GM23248 (cell line): ENCODE measurements around the gene PLA2G4F. TPM values are rescaled to one million over a fixed set of nuclear protein-coding genes. Genes with fewer than 3 reads are reported as not detected.

ENCODE experiments used
- DNase-seq: peaks from one replicate; pipeline ENCODE4 v3.0.0-alpha.2; 2015
- H2AFZ ChIP-seq: fragments of 200-600 bp; sonication (generic); 2 replicates; pipeline ENCODE4 v1.6.1; 2016; ENCODE audit warnings: antibody characterized with exemption
- H3F3A ChIP-seq: fragments of 200-600 bp; sonication (generic); 2 replicates; pipeline ENCODE4 v1.6.1; 2016; ENCODE audit warnings: mild to moderate bottlenecking, antibody characterized with exemption, mixed run types; ENCODE audit not compliant: insufficient read depth
- H3K27ac ChIP-seq: fragments of 200-600 bp; sonication (generic); 2 replicates; pipeline ENCODE4 v1.5.1; 2016; ENCODE audit warnings: mild to moderate bottlenecking
- H3K27me3 ChIP-seq: fragments of 200-600 bp; sonication (generic); replicated peaks from 2 replicates; pipeline ENCODE4 v1.6.1; 2016; ENCODE audit warnings: mild to moderate bottlenecking; ENCODE audit not compliant: insufficient read depth
- H3K36me3 ChIP-seq: fragments of 200-600 bp; sonication (generic); 2 replicates; pipeline ENCODE4 v1.6.1; 2016; ENCODE audit warnings: low read depth, mild to moderate bottlenecking
- H3K4me1 ChIP-seq: fragments of 200-600 bp; sonication (generic); 2 replicates; pipeline ENCODE4 v1.6.1; 2016; ENCODE audit warnings: mild to moderate bottlenecking; ENCODE audit not compliant: insufficient read depth
- H3K4me2 ChIP-seq: fragments of 200-600 bp; sonication (generic); one replicate; pipeline ENCODE4 v1.6.1; 2016; ENCODE audit warnings: mild to moderate bottlenecking; ENCODE audit not compliant: unreplicated experiment
- H3K4me3 ChIP-seq: fragments of 200-600 bp; sonication (generic); 2 replicates; pipeline ENCODE4 v1.5.1; 2016; ENCODE audit warnings: mild to moderate bottlenecking
- H3K79me2 ChIP-seq: fragments of 200-600 bp; sonication (generic); 2 replicates; pipeline ENCODE4 v1.6.1; 2016; ENCODE audit warnings: mild to moderate bottlenecking; ENCODE audit not compliant: insufficient read depth
- H3K9ac ChIP-seq: fragments of 200-600 bp; sonication (generic); 2 replicates; pipeline ENCODE4 v1.6.1; 2016; ENCODE audit warnings: mild to moderate bottlenecking
- H3K9me2 ChIP-seq: fragments of 200-600 bp; sonication (generic); 2 replicates; pipeline ENCODE4 v1.6.1; 2016; ENCODE audit warnings: mixed run types, mild to moderate bottlenecking, moderate library complexity; ENCODE audit not compliant: insufficient read depth
- H3K9me3 ChIP-seq: fragments of 200-600 bp; sonication (generic); one replicate; pipeline ENCODE4 v1.6.1; 2017; ENCODE audit warnings: low read depth
- H4K20me1 ChIP-seq: fragments of 200-600 bp; sonication (generic); 2 replicates; pipeline ENCODE4 v1.6.0; 2016; ENCODE audit not compliant: insufficient read depth
- EZH2 ChIP-seq: fragments of 200-600 bp; sonication (generic); IDR thresholded peaks from 2 replicates; pipeline ENCODE4 v1.6.1; 2018; ENCODE audit warnings: antibody characterized with exemption, mild to moderate bottlenecking; ENCODE audit not compliant: insufficient read depth, poor library complexity, severe bottlenecking
- EZH2phosphoT487 ChIP-seq: fragments of 200-600 bp; sonication (generic); IDR thresholded peaks from 2 replicates; pipeline ENCODE4 v1.6.1; 2018; ENCODE audit warnings: antibody characterized with exemption, moderate library complexity, mild to moderate bottlenecking, low read depth; ENCODE audit not compliant: insufficient read depth
- WGBS, 2 experiments: methylation state at CpG; one replicate each; pipeline ENCODE4 v1.1.6; 2015 to 2017; ENCODE audit warnings: low lambda C conversion rate in 2 of 2, low coverage in 1 of 2; ENCODE audit errors: missing lambda C conversion rate in 2 of 2; 5-methylcytosine and 5-hydroxymethylcytosine counted together
- in situ Hi-C: fragments of 300-500 bp; cut with MboI; formaldehyde crosslinking; loops from 2 replicates; pipeline ENCODE4 v1.15.0; 2020
- microRNA counts: library from miRNA; unstranded; fragments of <30 nt; microRNA quantifications from one replicate; lab custom pipeline; 2016
- microRNA-seq: library from miRNA; unstranded; fragments of <30 nt; microRNA quantifications from one replicate; pipeline ENCODE4, GENCODE V29; 2016; ENCODE audit warnings: borderline number of aligned reads
- polyA plus RNA-seq: library from polyadenylated mRNA; unstranded; fragments of >200 nt; fragmentation: Nextera tagmentation; extraction: Ambion mirVana; gene quantifications from 2 replicates; pipeline ENCODE4 v1.2.1, GENCODE V29; 2016
- small RNA-seq: library from RNA; depleted of rRNA; stranded (forward); fragments of <200 nt; gene quantifications from one replicate; pipeline ENCODE3, GENCODE V24; 2014; ENCODE audit warnings: low read depth, low replicate concordance
- total RNA-seq: library from RNA; depleted of rRNA; stranded (reverse); fragments of >200 nt; shearing (Covaris generic); gene quantifications from 2 replicates; pipeline ENCODE4 v1.2.3, GENCODE V29; 2014; rRNA removed

PLA2G4F gene
- total and polyA plus RNA-seq, 2 experiments from 2014 or later: not detected

GRCh38 chr15:42089942-42090341, 66.5 kb downstream of the PLA2G4F start:
- Histone ChIP-seq H4K20me1 (no peaks in the 10 kb centered on the region), H3K27ac (no peak overlapping the region), H3K36me3 (no peaks in the 10 kb centered on the region), H3K4me3 (no peak overlapping the region), H2AFZ (no peak overlapping the region), H3K27me3 (peaks cover 42% of the 10 kb centered on the region), H3K9me2 (no peaks in the 10 kb centered on the region), H3K9ac (no peak overlapping the region), H3F3A (no peaks in the 10 kb centered on the region), H3K4me2 (no peak overlapping the region), H3K4me1 (peaks cover 4% of the 10 kb centered on the region), H3K79me2 (no peaks in the 10 kb centered on the region), H3K9me3 (no peaks in the 10 kb centered on the region)
- no peak for DNase-seq
- TF ChIP-seq EZH2 (no peak), EZH2phosphoT487 (no peak)
- in situ Hi-C loops: no loop called here
- 80 to 85% methylated on average over 4 of the region's 4 CpGs for WGBS, 2 experiments

MicroRNA genes within 50 kb of the gene (microRNA counts, 767-probe panel; counts per million panel counts)
- 447 counts per million, percentile 86 among the panel's probes with 10 or more counts for microRNA hsa-miR-627 (lab: Ali Mortazavi, UCI)

Small RNA genes within 50 kb of the gene (microRNA-seq; reads per million reads assigned to microRNA genes)
- 13.3 reads per million, percentile 20 among the genes with 10 or more reads in this experiment for gene MIR627

Small RNA genes within 50 kb of the gene (small RNA-seq; reads per million reads assigned to genes)
- not detected for gene MIR627

Other genes with a start within 250 kb of the PLA2G4F start
- gene EHD4, start 184.1 kb downstream of the PLA2G4F start, total RNA-seq: 15.9 and 17.7 TPM in 2 replicates
- 18.7 and 21.0 TPM in 2 replicates for gene EHD4, start 184.1 kb downstream of the PLA2G4F start, polyA plus RNA-seq
- gene PLA2G4E, start 135.6 kb downstream of the PLA2G4F start, total RNA-seq: not detected in 2 replicates
- not detected in 2 replicates for gene PLA2G4E, start 135.6 kb downstream of the PLA2G4F start, polyA plus RNA-seq
- gene PLA2G4D, start 62.1 kb downstream of the PLA2G4F start, total RNA-seq: not detected in 2 replicates
- gene PLA2G4D, start 62.1 kb downstream of the PLA2G4F start, polyA plus RNA-seq: not detected in 2 replicates
- 49.3 and 57.8 TPM in 2 replicates for gene VPS39, start 51.7 kb upstream of the PLA2G4F start, total RNA-seq
- gene VPS39, start 51.7 kb upstream of the PLA2G4F start, polyA plus RNA-seq: 33.0 and 33.4 TPM in 2 replicates
- gene GANC, start 116.6 kb upstream of the PLA2G4F start, total RNA-seq: 21.4 and 23.3 TPM in 2 replicates
- gene GANC, start 116.6 kb upstream of the PLA2G4F start, polyA plus RNA-seq: 18.9 and 26.8 TPM in 2 replicates
- 64.6 and 83.2 TPM in 2 replicates for gene TMEM87A, start 116.8 kb upstream of the PLA2G4F start, total RNA-seq
- gene TMEM87A, start 116.8 kb upstream of the PLA2G4F start, polyA plus RNA-seq: 63.8 and 66.1 TPM in 2 replicates
- gene CAPN3, start 202.9 kb upstream of the PLA2G4F start, total RNA-seq: 5.7 and 8.6 TPM in 2 replicates
- 1.8 and 2.2 TPM in 2 replicates for gene CAPN3, start 202.9 kb upstream of the PLA2G4F start, polyA plus RNA-seq